Measurements from ENCODE around the gene YTHDF1.

YTHDF1 gene

GRCh38 chr20:63174309-63175037 lies 41.5 kb downstream of the YTHDF1 start:
- H3K4me3 ChIP-seq (replicated peaks in 1 of 2; ENCODE audit: low read depth in 2 of 2, low read length in 2 of 2) = no peak overlapping the region
- TF ChIP-seq CTCF (IDR thresholded peaks at IDR 0.05; ENCODE audit: low read depth, low read length) = no peak
- no peak for DNase-seq (ENCODE audit: low read depth in 2 of 2)

GRCh38 chr20:63173552-63174191 lies 42.3 kb downstream of the YTHDF1 start:
- no peak overlapping the region for H3K4me3 ChIP-seq (replicated peaks in 1 of 2; ENCODE audit: low read depth in 2 of 2, low read length in 2 of 2)
- no peak for TF ChIP-seq CTCF (IDR thresholded peaks at IDR 0.05; ENCODE audit: low read depth, low read length)
- DNase-seq (ENCODE audit: low read depth in 2 of 2) = no peak

- no peak overlapping the region for H3K4me3 ChIP-seq (replicated peaks in 1 of 2; ENCODE audit: low read depth in 2 of 2, low read length in 2 of 2)
- TF ChIP-seq CTCF (IDR thresholded peaks at IDR 0.05; ENCODE audit: low read depth, low read length) = no peak
- DNase-seq (ENCODE audit: low read depth in 2 of 2) = no peak
Measured at GRCh38 chr20:63172726-63173125, 43.2 kb downstream of the YTHDF1 start.

- no peak overlapping the region for H3K4me3 ChIP-seq (replicated peaks in 1 of 2; ENCODE audit: low read depth in 2 of 2, low read length in 2 of 2)
- no peak for DNase-seq (ENCODE audit: low read depth in 2 of 2)
- no peak for TF ChIP-seq CTCF (IDR thresholded peaks at IDR 0.05; ENCODE audit: low read depth, low read length)
Measured at GRCh38 chr20:63171991-63172390, 43.9 kb downstream of the YTHDF1 start.

- H3K4me3 ChIP-seq (replicated peaks in 1 of 2; ENCODE audit: low read depth in 2 of 2, low read length in 2 of 2) = no peak overlapping the region
- DNase-seq (ENCODE audit: low read depth in 2 of 2) = no peak
- TF ChIP-seq CTCF (IDR thresholded peaks at IDR 0.05; ENCODE audit: low read depth, low read length) = no peak
Measured at GRCh38 chr20:63169681-63170080, 46.2 kb downstream of the YTHDF1 start.

GRCh38 chr20:63168861-63169260 lies 47.1 kb downstream of the YTHDF1 start:
- TF ChIP-seq CTCF (IDR thresholded peaks at IDR 0.05; ENCODE audit: low read depth, low read length) = no peak
- DNase-seq (ENCODE audit: low read depth in 2 of 2) = no peak
- H3K4me3 ChIP-seq (replicated peaks in 1 of 2; ENCODE audit: low read depth in 2 of 2, low read length in 2 of 2) = no peak overlapping the region
